Right lobe of liver (tissue), 6 donors: ENCODE data around the gene TRIM28. TPM values are rescaled to one million over a fixed set of nuclear protein-coding genes. Genes with fewer than 3 reads are reported as not detected.

Source experiments
- ATAC-seq, 4 donors: fragments of 200-7000 bp; cut with Tn5 transposase; one replicate each; pipeline ENCODE4 v1.9.1; 2020; ENCODE audit warnings: mild to moderate bottlenecking in 4 of 4, moderate library complexity in 4 of 4
- DNase-seq, 3 donors: peaks; one replicate each; pipeline ENCODE4 v3.0.0-alpha.2; 2020
- H3K27ac ChIP-seq, 3 donors: fragments of 200-600 bp; one replicate each; pipeline ENCODE4 v1.8.0; 2022
- H3K27me3 ChIP-seq, 2 donors: fragments of 200-600 bp; one replicate each; pipeline ENCODE4 v1.8.0; 2022
- H3K36me3 ChIP-seq, 4 donors: fragments of 200-600 bp; sonication (generic) in 1 of 4; one replicate each; pipeline versions ENCODE4 v1.5.1 to v1.8.0; 2017 to 2022; ENCODE audit warnings: control low read depth in 1 of 4
- H3K4me1 ChIP-seq, 4 donors: fragments of 200-600 bp; sonication (generic) in 1 of 4; one replicate each; pipeline versions ENCODE4 v1.5.1 to v1.8.0; 2017 to 2022; ENCODE audit warnings: control low read depth in 1 of 4
- H3K4me3 ChIP-seq, 3 donors: fragments of 200-600 bp; one replicate each; pipeline ENCODE4 v1.8.0; 2022
- H3K9me3 ChIP-seq, 4 donors: fragments of 200-600 bp; sonication (generic) in 1 of 4; one replicate each; pipeline versions ENCODE4 v1.5.1 to v1.8.0; 2017 to 2022; ENCODE audit warnings: control low read depth in 1 of 4
- POLR2A ChIP-seq: fragments of 450-650 bp; IDR thresholded peaks from one replicate; pipeline ENCODE4 v1.6.1; 2017; ENCODE audit warnings: antibody characterized with exemption, mild to moderate bottlenecking
- WGBS: methylation state at CpG from one replicate; pipeline ENCODE4 v1.1.6; 2018; ENCODE audit warnings: low coverage, low lambda C conversion rate; ENCODE audit not compliant: insufficient coverage; ENCODE audit errors: missing lambda C conversion rate; 5-methylcytosine and 5-hydroxymethylcytosine counted together
- intact Hi-C, 2 donors: fragments of 100-400 bp; cut with DNase I; formaldehyde crosslinking; loops; one replicate each; pipeline versions ENCODE4 v1.11.2 to v1.14.1; 2022
- total RNA-seq, 6 experiments: library from RNA; depleted of rRNA in 2 of 6; stranded (reverse); fragments of >200 nt in 2 of 6; fragmentation: NEBNext Ultra II Directional in 3 of 6; extraction: Animal tissue kit (Norgen Biotek cat#: 25700) in 3 of 6; gene quantifications; one replicate each; pipeline versions ENCODE4 v1.1.0 to v1.2.4, GENCODE V29; 2016 to 2023
- TF ChIP-seq, protein P1 (sequence below), 4 donors: fragments of 200-600 bp in 3 of 4; fragments of 450-650 bp in 1 of 4; IDR thresholded peaks; one replicate each; pipeline versions ENCODE4 v1.5.1 to v1.8.0; 2016 to 2022; ENCODE audit warnings: antibody characterized with exemption in 4 of 4, mild to moderate bottlenecking in 2 of 4
- donor health status: DM: no; HTN: yes; CAD: no.
- donor health status: DM: no; HTN: no; CAD: no.
- donor health status: DM: no; HTN: no; CAD: no.
- donor health status: DM: no; HTN: yes; CAD: no.
- donor health status: DM: no; HTN: yes; CAD: no.

The TRIM28 gene
- total RNA-seq, 6 experiments from 2014 or later: 75.4 to 106 (median 94.7) TPM

DNA sequence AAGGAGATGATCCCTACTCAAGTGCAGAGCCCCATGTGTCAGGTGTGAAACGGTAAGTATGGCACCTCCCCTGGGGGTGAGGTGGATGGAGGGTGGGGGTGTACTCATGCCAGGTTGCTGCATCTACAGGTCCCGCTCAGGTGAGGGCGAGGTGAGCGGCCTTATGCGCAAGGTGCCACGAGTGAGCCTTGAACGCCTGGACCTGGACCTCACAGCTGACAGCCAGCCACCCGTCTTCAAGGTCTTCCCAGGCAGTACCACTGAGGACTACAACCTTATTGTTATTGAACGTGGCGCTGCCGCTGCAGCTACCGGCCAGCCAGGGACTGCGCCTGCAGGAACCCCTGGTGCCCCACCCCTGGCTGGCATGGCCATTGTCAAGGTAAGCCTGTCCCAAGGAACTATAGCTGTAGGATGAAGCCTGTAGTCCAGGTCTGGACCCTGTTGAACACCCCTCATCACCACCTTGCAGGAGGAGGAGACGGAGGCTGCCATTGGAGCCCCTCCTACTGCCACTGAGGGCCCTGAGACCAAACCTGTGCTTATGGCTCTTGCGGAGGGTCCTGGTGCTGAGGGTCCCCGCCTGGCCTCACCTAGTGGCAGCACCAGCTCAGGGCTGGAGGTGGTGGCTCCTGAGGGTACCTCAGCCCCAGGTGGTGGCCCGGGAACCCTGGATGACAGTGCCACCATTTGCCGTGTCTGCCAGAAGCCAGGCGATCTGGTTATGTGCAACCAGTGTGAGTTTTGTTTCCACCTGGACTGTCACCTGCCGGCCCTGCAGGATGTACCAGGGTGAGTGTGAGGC, 5.2 kb downstream of the TRIM28 start:
- peaks cover 0 to 21% (median 10%) of the 10 kb centered on the region in 4 donors for H3K4me1 ChIP-seq
- intact Hi-C loops: no loop called here
- H3K36me3 ChIP-seq: peaks cover 17 to 61% (median 39%) of the 10 kb centered on the region in 4 donors
- ATAC-seq: no peak
- no peak for DNase-seq
- H3K9me3 ChIP-seq: no peaks in the 10 kb centered on the region
- no CpG with 5 or more reads among the region's 20 CpGs for WGBS
- TF ChIP-seq, protein P1, sequence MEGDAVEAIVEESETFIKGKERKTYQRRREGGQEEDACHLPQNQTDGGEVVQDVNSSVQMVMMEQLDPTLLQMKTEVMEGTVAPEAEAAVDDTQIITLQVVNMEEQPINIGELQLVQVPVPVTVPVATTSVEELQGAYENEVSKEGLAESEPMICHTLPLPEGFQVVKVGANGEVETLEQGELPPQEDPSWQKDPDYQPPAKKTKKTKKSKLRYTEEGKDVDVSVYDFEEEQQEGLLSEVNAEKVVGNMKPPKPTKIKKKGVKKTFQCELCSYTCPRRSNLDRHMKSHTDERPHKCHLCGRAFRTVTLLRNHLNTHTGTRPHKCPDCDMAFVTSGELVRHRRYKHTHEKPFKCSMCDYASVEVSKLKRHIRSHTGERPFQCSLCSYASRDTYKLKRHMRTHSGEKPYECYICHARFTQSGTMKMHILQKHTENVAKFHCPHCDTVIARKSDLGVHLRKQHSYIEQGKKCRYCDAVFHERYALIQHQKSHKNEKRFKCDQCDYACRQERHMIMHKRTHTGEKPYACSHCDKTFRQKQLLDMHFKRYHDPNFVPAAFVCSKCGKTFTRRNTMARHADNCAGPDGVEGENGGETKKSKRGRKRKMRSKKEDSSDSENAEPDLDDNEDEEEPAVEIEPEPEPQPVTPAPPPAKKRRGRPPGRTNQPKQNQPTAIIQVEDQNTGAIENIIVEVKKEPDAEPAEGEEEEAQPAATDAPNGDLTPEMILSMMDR (IDR thresholded peaks at IDR 0.05): no peak
- TF ChIP-seq POLR2A: no peak
- no peak overlapping the region for H3K27ac ChIP-seq
- no peaks in the 10 kb centered on the region for H3K27me3 ChIP-seq
- H3K4me3 ChIP-seq: no peak overlapping the region

DNA sequence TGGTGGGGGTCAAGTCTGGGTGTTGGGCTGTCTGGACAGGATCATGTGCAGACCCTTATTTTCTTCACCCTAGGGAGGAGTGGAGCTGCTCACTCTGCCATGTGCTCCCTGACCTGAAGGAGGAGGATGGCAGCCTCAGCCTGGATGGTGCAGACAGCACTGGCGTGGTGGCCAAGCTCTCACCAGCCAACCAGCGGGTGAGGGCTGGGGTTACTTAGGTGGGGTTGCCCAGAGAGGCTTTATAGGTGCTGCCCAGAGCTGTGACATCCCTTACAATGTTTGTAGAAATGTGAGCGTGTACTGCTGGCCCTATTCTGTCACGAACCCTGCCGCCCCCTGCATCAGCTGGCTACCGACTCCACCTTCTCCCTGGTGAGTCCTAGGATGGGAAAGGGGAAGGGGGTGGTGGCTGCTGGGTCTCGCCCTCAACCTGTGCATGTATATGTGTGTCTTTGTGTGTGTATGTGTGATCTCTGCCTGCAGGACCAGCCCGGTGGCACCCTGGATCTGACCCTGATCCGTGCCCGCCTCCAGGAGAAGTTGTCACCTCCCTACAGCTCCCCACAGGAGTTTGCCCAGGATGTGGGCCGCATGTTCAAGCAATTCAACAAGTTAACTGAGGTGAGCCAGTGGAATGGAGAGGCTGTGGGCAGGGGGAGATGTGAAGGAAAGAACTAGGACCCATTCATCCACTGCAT, 5.9 kb downstream of the TRIM28 start:
- Histone ChIP-seq H3K9me3 (no peaks in the 10 kb centered on the region), H3K4me1 (peaks cover 0 to 25% (median 11%) of the 10 kb centered on the region in 4 donors), H3K4me3 (no peak overlapping the region), H3K27me3 (no peaks in the 10 kb centered on the region), H3K27ac (no peak overlapping the region), H3K36me3 (peaks cover 17 to 61% (median 39%) of the 10 kb centered on the region in 4 donors)
- DNase-seq (no peak), ATAC-seq (no peak)
- 80% methylated on average over 3 of the region's 11 CpGs for WGBS
- intact Hi-C loops: no loop called here
- no peak for TF ChIP-seq POLR2A
- TF ChIP-seq, protein P1 (IDR thresholded peaks at IDR 0.05): no peak

DNA sequence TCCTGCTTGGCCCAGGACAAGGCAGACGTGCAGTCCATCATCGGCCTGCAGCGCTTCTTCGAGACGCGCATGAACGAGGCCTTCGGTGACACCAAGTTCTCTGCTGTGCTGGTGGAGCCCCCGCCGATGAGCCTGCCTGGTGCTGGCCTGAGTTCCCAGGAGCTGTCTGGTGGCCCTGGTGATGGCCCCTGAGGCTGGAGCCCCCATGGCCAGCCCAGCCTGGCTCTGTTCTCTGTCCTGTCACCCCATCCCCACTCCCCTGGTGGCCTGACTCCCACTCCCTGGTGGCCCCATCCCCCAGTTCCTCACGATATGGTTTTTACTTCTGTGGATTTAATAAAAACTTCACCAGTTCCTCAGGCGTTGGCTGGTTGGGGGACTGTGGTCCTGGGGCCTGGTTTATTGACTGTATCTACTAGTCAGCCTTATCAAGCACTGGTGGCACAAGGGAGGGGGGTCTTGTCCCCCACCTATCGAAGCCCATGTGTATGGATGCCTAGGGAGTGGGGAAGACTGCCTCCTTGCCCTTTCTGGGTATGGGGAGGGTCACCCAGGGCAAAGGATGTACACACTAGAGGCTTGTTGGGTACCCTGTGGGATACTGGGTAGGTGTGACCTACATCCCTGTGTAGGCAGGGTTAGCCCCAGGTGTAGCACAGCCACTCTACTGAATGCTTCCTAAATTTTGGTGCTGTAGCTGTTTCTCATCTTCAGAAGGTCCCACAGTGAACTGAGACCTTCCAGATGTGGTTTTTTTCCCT, 6.7 kb downstream of the TRIM28 start:
- TF ChIP-seq, protein P1 (IDR thresholded peaks at IDR 0.05): no peak
- no peak for TF ChIP-seq POLR2A
- Histone ChIP-seq H3K4me1 (peaks cover 0 to 25% (median 11%) of the 10 kb centered on the region in 4 donors), H3K27ac (no peak overlapping the region), H3K9me3 (no peaks in the 10 kb centered on the region), H3K36me3 (peaks cover 17 to 61% (median 39%) of the 10 kb centered on the region in 4 donors), H3K27me3 (no peaks in the 10 kb centered on the region), H3K4me3 (no peak overlapping the region)
- ATAC-seq: no peak
- no peak for DNase-seq
- intact Hi-C loops: no loop called here
- WGBS: 89% methylated on average over 10 of the region's 13 CpGs

DNA sequence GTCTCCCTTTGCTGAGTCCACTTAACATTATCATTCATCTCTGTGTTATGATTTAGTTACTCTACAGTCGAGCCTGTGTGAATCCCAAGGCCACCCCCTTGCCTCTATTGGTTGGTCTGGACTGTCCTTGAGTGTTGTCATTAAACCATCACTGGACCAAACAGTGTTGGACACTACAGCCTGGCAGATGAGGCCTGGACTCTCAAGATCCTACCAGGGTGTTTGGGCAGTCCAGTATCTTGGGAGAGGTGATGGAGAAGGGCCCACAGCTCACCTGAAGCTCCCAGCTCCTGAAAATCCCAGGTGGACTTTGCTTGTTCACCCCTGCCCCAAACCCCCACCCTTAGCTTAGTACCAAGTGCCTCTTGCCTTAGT, 7.2 kb downstream of the TRIM28 start:
- DNase-seq: no peak
- H3K27ac ChIP-seq: no peak overlapping the region
- no peak for TF ChIP-seq POLR2A
- TF ChIP-seq, protein P1 (IDR thresholded peaks at IDR 0.05): no peak
- no peaks in the 10 kb centered on the region for H3K27me3 ChIP-seq
- peaks cover 0 to 21% (median 9%) of the 10 kb centered on the region in 4 donors for H3K4me1 ChIP-seq
- ATAC-seq: no peak
- peaks cover 17 to 64% (median 40%) of the 10 kb centered on the region in 4 donors for H3K36me3 ChIP-seq
- WGBS: 36% methylated on average over 1 of the region's 1 CpG
- H3K4me3 ChIP-seq: no peak overlapping the region
- no peaks in the 10 kb centered on the region for H3K9me3 ChIP-seq
- intact Hi-C loops: no loop called here
